DOHH2 (cell line): Measurements from ENCODE around the gene OR9I1.

ENCODE experiments used
- CTCF ChIP-seq: fragments of 200-600 bp; sonication (generic); IDR thresholded peaks from one replicate; pipeline ENCODE4 v1.5.1; 2014; ENCODE audit warnings: antibody characterized with exemption, mild to moderate bottlenecking, low read depth, low read length; ENCODE audit not compliant: poor library complexity, severe bottlenecking
- EZH2phosphoT487 ChIP-seq: fragments of 200-600 bp; sonication (generic); IDR thresholded peaks from 2 replicates; pipeline ENCODE4 v1.6.1; 2017; ENCODE audit warnings: borderline replicate concordance, mild to moderate bottlenecking, antibody characterized with exemption, low read length, moderate library complexity, mixed read lengths

- TF ChIP-seq CTCF (no peak), EZH2phosphoT487 (no peak)
Observed at GRCh38 chr11:58142761-58143160, 17.4 kb upstream of the OR9I1 start.
